AG04449 (cell line): ENCODE data around the gene TPD52L1.

Experiments used
- CTCF ChIA-PET: fragments of 350-600 bp; formaldehyde crosslinking; extraction: SDS; loops from one replicate; lab custom pipeline; 2021; ENCODE audit warnings: antibody characterized with exemption; lab: Yijun Ruan, JAX
- POLR2A ChIA-PET: fragments of 400-600, 350-600 bp; formaldehyde crosslinking; extraction: SDS; loops from one replicate; lab custom pipeline; 2020; ENCODE audit warnings: antibody characterized with exemption, inconsistent platforms; lab: Yijun Ruan, JAX
- DNase-seq: peaks from one replicate; pipeline ENCODE4 v3.0.0-alpha.2; 2010; ENCODE audit warnings: low read depth, low spot score
- H3K4me3 ChIP-seq: 2 replicates; pipeline ENCODE4 v1.5.1; 2011; ENCODE audit warnings: low read depth, mild to moderate bottlenecking, control low read depth, low read length
- TF ChIP-seq, protein P1 (sequence below): IDR thresholded peaks from one replicate; pipeline ENCODE4 v1.5.1; 2011; ENCODE audit warnings: mild to moderate bottlenecking, moderate library complexity, low read length, control low read depth, inconsistent platforms; ENCODE audit not compliant: insufficient read depth; ENCODE audit errors: missing control alignments

The TPD52L1 gene

GRCh38 chr6:125153391-125154117, at the start of gene TPD52L1:
TPD52L1 (plus strand) TSS chr6:125153773; CDS start chr6:125153952, 179 bp downstream.
- H3K4me3 ChIP-seq, result peak within 1 kb of the TSS; percentile 74
- CTCF ChIA-PET, result interaction anchor here (0.8 to 6.5 kb wide), 37 partner anchors 8 to 617 kb away, joined by 3 to 60 read pairs (median 5); no protein-coding TSS in a partner anchor
- TF ChIP-seq, protein P1, sequence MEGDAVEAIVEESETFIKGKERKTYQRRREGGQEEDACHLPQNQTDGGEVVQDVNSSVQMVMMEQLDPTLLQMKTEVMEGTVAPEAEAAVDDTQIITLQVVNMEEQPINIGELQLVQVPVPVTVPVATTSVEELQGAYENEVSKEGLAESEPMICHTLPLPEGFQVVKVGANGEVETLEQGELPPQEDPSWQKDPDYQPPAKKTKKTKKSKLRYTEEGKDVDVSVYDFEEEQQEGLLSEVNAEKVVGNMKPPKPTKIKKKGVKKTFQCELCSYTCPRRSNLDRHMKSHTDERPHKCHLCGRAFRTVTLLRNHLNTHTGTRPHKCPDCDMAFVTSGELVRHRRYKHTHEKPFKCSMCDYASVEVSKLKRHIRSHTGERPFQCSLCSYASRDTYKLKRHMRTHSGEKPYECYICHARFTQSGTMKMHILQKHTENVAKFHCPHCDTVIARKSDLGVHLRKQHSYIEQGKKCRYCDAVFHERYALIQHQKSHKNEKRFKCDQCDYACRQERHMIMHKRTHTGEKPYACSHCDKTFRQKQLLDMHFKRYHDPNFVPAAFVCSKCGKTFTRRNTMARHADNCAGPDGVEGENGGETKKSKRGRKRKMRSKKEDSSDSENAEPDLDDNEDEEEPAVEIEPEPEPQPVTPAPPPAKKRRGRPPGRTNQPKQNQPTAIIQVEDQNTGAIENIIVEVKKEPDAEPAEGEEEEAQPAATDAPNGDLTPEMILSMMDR, result peak; percentile 92

GRCh38 chr6:125104425-125104824, 49.1 kb upstream of the TPD52L1 start:
- TF ChIP-seq, protein P1, result no peak
- POLR2A ChIA-PET, result interaction anchor here (0.9 to 1.2 kb wide), 3 partner anchors 9 to 90 kb away, joined by 3 read pairs; no protein-coding TSS in a partner anchor
- H3K4me3 ChIP-seq, result peak overlapping the region; percentile 4; the same call in 1 of the 2 replicates
- CTCF ChIA-PET, result interaction anchor here (0.6 to 3.6 kb wide), 5 partner anchors 9 to 234 kb away, joined by 3 to 48 read pairs (median 4); partner anchors contain the start of gene TPD52L1
- DNase-seq, result peak; percentile 80

More at GRCh38 chr6:125153391-125154117, at the start of gene TPD52L1:
- no peak for DNase-seq
- POLR2A ChIA-PET, result interaction anchor here (0.8 to 1.1 kb wide), 2 partner anchors 147 to 148 kb away, joined by 4 read pairs; partner anchors contain the start of gene HDDC2

GRCh38 chr6:125107048-125107447, 46.5 kb upstream of the TPD52L1 start:
- no peak for DNase-seq
- H3K4me3 ChIP-seq, result no peak overlapping the region
- TF ChIP-seq, protein P1, result no peak
- CTCF ChIA-PET, result interaction anchor here (3.6 to 7.8 kb wide), 2 partner anchors 9 to 236 kb away, joined by 10 to 175 read pairs; no protein-coding TSS in a partner anchor
- POLR2A ChIA-PET, result no interaction called here

- no peak overlapping the region for H3K4me3 ChIP-seq
- CTCF ChIA-PET, result interaction anchor here (1.0 to 7.8 kb wide), 4 partner anchors 8 to 237 kb away, joined by 3 to 175 read pairs (median 34); no protein-coding TSS in a partner anchor
Observed at GRCh38 chr6:125107896-125108295, 45.7 kb upstream of the TPD52L1 start.

GRCh38 chr6:125110056-125110455, 43.5 kb upstream of the TPD52L1 start:
- ChIA-PET POLR2A (no interaction called here), CTCF (interaction anchor here (0.6 to 7.8 kb wide), 3 partner anchors 14 to 655 kb away, joined by 3 to 175 read pairs (median 59); no protein-coding TSS in a partner anchor)

More at GRCh38 chr6:125107896-125108295, 45.7 kb upstream of the TPD52L1 start:
- no peak for DNase-seq
- TF ChIP-seq, protein P1, result no peak
- POLR2A ChIA-PET, result no interaction called here

More at GRCh38 chr6:125110056-125110455, 43.5 kb upstream of the TPD52L1 start:
- DNase-seq, result no peak
- TF ChIP-seq, protein P1, result no peak
- H3K4me3 ChIP-seq, result no peak overlapping the region
